ENCODE measurements around the gene CARD9. TPM values are rescaled to one million over a fixed set of nuclear protein-coding genes. Genes with fewer than 3 reads are reported as not detected.
"Not testable (repeated sequence)": the region's sequence is repeated elsewhere in the genome, so short reads cannot be mapped to it uniquely, and the experiment has no call there.

Gene CARD9
- total RNA-seq, 2 experiments from 2014 or later: 0.92 to 1.7 TPM

GRCh38 chr9:136353757-136354488 is 19.5 kb downstream of the CARD9 start:
- H4K20me1 ChIP-seq (ENCODE audit: insufficient read depth, low read length): no peaks in the 10 kb centered on the region
- no TSS peak for BruUV-seq (replicated peaks)
- no peaks in the 10 kb centered on the region for H3K36me3 ChIP-seq (ENCODE audit: insufficient read depth, low read length)
- no peaks in the 10 kb centered on the region for H3K9me3 ChIP-seq (ENCODE audit: low read length)
- no peak overlapping the region for H3K4me3 ChIP-seq (ENCODE audit: low read depth, low read length, poor library complexity, severe bottlenecking)
- TF ChIP-seq CTCF (conservative IDR thresholded peaks at IDR 0.05; ENCODE audit: low read length) (no peak), EZH2phosphoT487 (IDR thresholded peaks at IDR 0.05; ENCODE audit: borderline replicate concordance, low read depth, low read length) (no peak)
- intact Hi-C loops (cut with micrococcal nuclease; ENCODE audit: unreplicated experiment): no loop called here
- CTCF ChIA-PET (ENCODE audit: unreplicated experiment): no interaction called here
- H3K9me2 ChIP-seq (ENCODE audit: insufficient read depth, low read length): no peaks in the 10 kb centered on the region
- no peak overlapping the region for H3K27ac ChIP-seq (ENCODE audit: low read depth, low read length, poor library complexity, severe bottlenecking)
- POLR2A ChIA-PET: no interaction called here
- H3K79me2 ChIP-seq (ENCODE audit: insufficient read depth, low read depth, low read length): no peaks in the 10 kb centered on the region
- no peak overlapping the region for H3K4me2 ChIP-seq (ENCODE audit: low read length)
- H3K4me1 ChIP-seq (ENCODE audit: insufficient read depth, low read length, poor library complexity, severe bottlenecking): no peaks in the 10 kb centered on the region
- no peak for DNase-seq (ENCODE audit: low spot score)
- no peak overlapping the region for H2AFZ ChIP-seq (ENCODE audit: low read length)

GRCh38 chr9:136353088-136353487 is 20.4 kb downstream of the CARD9 start:
- BruUV-seq (replicated peaks): no TSS peak
- Histone ChIP-seq H3K4me1 (ENCODE audit: insufficient read depth, low read length, poor library complexity, severe bottlenecking) (no peaks in the 10 kb centered on the region), H3K4me3 (ENCODE audit: low read depth, low read length, poor library complexity, severe bottlenecking) (no peak overlapping the region), H2AFZ (ENCODE audit: low read length) (no peak overlapping the region), H3K4me2 (ENCODE audit: low read length) (no peak overlapping the region), H3K9me2 (ENCODE audit: insufficient read depth, low read length) (no peaks in the 10 kb centered on the region), H3K9me3 (ENCODE audit: low read length) (no peaks in the 10 kb centered on the region), H3K27ac (ENCODE audit: low read depth, low read length, poor library complexity, severe bottlenecking) (no peak overlapping the region), H3K36me3 (ENCODE audit: insufficient read depth, low read length) (no peaks in the 10 kb centered on the region), H4K20me1 (ENCODE audit: insufficient read depth, low read length) (no peaks in the 10 kb centered on the region), H3K79me2 (ENCODE audit: insufficient read depth, low read depth, low read length) (no peaks in the 10 kb centered on the region)
- intact Hi-C loops (cut with micrococcal nuclease; ENCODE audit: unreplicated experiment): no loop called here
- POLR2A ChIA-PET: no interaction called here
- no peak for TF ChIP-seq EZH2phosphoT487 (IDR thresholded peaks at IDR 0.05; ENCODE audit: borderline replicate concordance, low read depth, low read length)
- TF ChIP-seq CTCF (conservative IDR thresholded peaks at IDR 0.05; ENCODE audit: low read length): no peak
- no peak for DNase-seq (ENCODE audit: low spot score)
- CTCF ChIA-PET (ENCODE audit: unreplicated experiment): no interaction called here

- no peak for DNase-seq (ENCODE audit: low spot score)
- intact Hi-C loops (cut with micrococcal nuclease; ENCODE audit: unreplicated experiment): no loop called here
- no TSS peak for BruUV-seq (replicated peaks)
- H3K4me1 ChIP-seq (ENCODE audit: insufficient read depth, low read length, poor library complexity, severe bottlenecking): no peaks in the 10 kb centered on the region
- no peaks in the 10 kb centered on the region for H3K79me2 ChIP-seq (ENCODE audit: insufficient read depth, low read depth, low read length)
- H3K9me2 ChIP-seq (ENCODE audit: insufficient read depth, low read length): no peaks in the 10 kb centered on the region
- no peak overlapping the region for H2AFZ ChIP-seq (ENCODE audit: low read length)
- H3K9me3 ChIP-seq (ENCODE audit: low read length): no peaks in the 10 kb centered on the region
- no peaks in the 10 kb centered on the region for H3K36me3 ChIP-seq (ENCODE audit: insufficient read depth, low read length)
- ChIA-PET POLR2A (interaction anchor here (0.6 kb wide), 1 partner anchor 360 kb away, joined by 3 read pairs; no protein-coding TSS in a partner anchor), CTCF (ENCODE audit: unreplicated experiment) (no interaction called here)
- no peak overlapping the region for H3K4me2 ChIP-seq (ENCODE audit: low read length)
- H3K4me3 ChIP-seq (ENCODE audit: low read depth, low read length, poor library complexity, severe bottlenecking): no peak overlapping the region
- TF ChIP-seq EZH2phosphoT487 (IDR thresholded peaks at IDR 0.05; ENCODE audit: borderline replicate concordance, low read depth, low read length): no peak
- TF ChIP-seq CTCF (conservative IDR thresholded peaks at IDR 0.05; ENCODE audit: low read length): no peak
- H4K20me1 ChIP-seq (ENCODE audit: insufficient read depth, low read length): no peaks in the 10 kb centered on the region
- no peak overlapping the region for H3K27ac ChIP-seq (ENCODE audit: low read depth, low read length, poor library complexity, severe bottlenecking)
Measured at GRCh38 chr9:136352682-136353081, 20.8 kb downstream of the CARD9 start.

GRCh38 chr9:136351868-136352267 is 21.6 kb downstream of the CARD9 start:
- H3K79me2 ChIP-seq (ENCODE audit: insufficient read depth, low read depth, low read length); BruUV-seq (replicated peaks); H3K9me2 ChIP-seq (ENCODE audit: insufficient read depth, low read length); H3K9me3 ChIP-seq (ENCODE audit: low read length); H4K20me1 ChIP-seq (ENCODE audit: insufficient read depth, low read length); intact Hi-C loops (cut with micrococcal nuclease; ENCODE audit: unreplicated experiment); H2AFZ ChIP-seq (ENCODE audit: low read length); H3K27ac ChIP-seq (ENCODE audit: low read depth, low read length, poor library complexity, severe bottlenecking); DNase-seq (ENCODE audit: low spot score); H3K4me2 ChIP-seq (ENCODE audit: low read length); H3K4me1 ChIP-seq (ENCODE audit: insufficient read depth, low read length, poor library complexity, severe bottlenecking); H3K36me3 ChIP-seq (ENCODE audit: insufficient read depth, low read length); POLR2A ChIA-PET; H3K4me3 ChIP-seq (ENCODE audit: low read depth, low read length, poor library complexity, severe bottlenecking); CTCF ChIA-PET (ENCODE audit: unreplicated experiment): not testable (repeated sequence)

All from OCI-LY7 (cell line).